Measurements from ENCODE around the gene C19orf25.

The C19orf25 gene

GRCh38 chr19:1487576-1488281 is 8.7 kb upstream of the C19orf25 start:
- DNase-seq (ENCODE audit: low spot score) = no peak
- ChIA-PET CTCF (no interaction called here), POLR2A (ENCODE audit: low non-redundant PET) (no interaction called here)
- no peak overlapping the region for H3K27ac ChIP-seq
- TF ChIP-seq, protein P1, sequence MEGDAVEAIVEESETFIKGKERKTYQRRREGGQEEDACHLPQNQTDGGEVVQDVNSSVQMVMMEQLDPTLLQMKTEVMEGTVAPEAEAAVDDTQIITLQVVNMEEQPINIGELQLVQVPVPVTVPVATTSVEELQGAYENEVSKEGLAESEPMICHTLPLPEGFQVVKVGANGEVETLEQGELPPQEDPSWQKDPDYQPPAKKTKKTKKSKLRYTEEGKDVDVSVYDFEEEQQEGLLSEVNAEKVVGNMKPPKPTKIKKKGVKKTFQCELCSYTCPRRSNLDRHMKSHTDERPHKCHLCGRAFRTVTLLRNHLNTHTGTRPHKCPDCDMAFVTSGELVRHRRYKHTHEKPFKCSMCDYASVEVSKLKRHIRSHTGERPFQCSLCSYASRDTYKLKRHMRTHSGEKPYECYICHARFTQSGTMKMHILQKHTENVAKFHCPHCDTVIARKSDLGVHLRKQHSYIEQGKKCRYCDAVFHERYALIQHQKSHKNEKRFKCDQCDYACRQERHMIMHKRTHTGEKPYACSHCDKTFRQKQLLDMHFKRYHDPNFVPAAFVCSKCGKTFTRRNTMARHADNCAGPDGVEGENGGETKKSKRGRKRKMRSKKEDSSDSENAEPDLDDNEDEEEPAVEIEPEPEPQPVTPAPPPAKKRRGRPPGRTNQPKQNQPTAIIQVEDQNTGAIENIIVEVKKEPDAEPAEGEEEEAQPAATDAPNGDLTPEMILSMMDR (conservative IDR thresholded peaks at IDR 0.05; ENCODE audit: low read depth) = no peak

- CTCF ChIA-PET = no interaction called here
- TF ChIP-seq, protein P1 (conservative IDR thresholded peaks at IDR 0.05; ENCODE audit: low read depth) = no peak
- POLR2A ChIA-PET (ENCODE audit: low non-redundant PET) = no interaction called here
- no peak for DNase-seq (ENCODE audit: low spot score)
- H3K27ac ChIP-seq = no peak overlapping the region
Observed at GRCh38 chr19:1486720-1487575, 7.9 kb upstream of the C19orf25 start.

- no peak overlapping the region for H3K27ac ChIP-seq
- DNase-seq (ENCODE audit: low spot score) = no peak
- TF ChIP-seq, protein P1 (conservative IDR thresholded peaks at IDR 0.05; ENCODE audit: low read depth) = no peak
- POLR2A ChIA-PET (ENCODE audit: low non-redundant PET) = no interaction called here
- CTCF ChIA-PET = no interaction called here
Observed at GRCh38 chr19:1483979-1484428, 5.0 kb upstream of the C19orf25 start.

DNA sequence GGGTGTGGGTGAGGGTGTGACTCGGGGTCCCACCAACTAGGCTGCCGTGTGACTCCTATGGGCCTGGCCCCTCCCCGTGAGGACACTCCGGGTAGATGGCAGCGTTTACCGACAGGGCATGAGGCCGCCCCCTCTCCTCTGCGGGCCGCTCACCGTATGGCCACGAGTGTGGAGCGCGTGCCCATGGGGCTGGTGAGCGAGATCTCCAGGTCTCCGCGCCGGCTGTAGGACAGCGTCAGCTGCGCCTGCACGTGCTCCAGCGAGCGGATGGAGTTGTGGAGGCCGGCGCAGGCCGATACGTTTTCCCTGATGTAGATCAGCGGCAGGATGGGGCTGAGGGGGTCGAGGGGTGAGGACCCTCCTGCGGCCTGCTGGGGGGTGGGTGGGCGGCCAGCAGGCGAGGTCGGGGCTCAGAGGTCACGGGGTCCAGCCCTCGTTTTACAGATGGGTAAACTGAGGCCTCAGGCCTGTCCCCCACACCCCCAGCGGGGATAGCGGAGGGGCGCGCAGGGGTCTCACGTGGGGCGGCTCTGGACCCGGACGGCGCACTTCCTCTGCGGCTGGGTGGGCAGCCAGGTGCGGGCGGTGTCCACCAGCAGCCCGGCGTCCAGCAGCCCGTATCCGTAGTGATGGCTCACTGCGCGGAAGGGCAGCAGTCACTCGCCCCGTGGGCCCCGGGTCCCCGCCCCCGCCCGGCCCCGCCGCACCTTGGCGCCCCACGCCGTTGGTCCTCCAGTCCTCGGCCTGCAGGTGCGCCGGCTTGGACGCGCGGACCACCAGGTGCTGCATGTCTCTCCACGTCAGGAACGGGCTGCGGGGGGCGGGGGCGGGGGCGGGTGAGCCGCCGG is 4.3 kb upstream of the C19orf25 start:
- H3K27ac ChIP-seq = no peak overlapping the region
- ChIA-PET CTCF (no interaction called here), POLR2A (ENCODE audit: low non-redundant PET) (no interaction called here)
- DNase-seq (ENCODE audit: low spot score) = no peak
- TF ChIP-seq, protein P1 (conservative IDR thresholded peaks at IDR 0.05; ENCODE audit: low read depth) = no peak

- POLR2A ChIA-PET (ENCODE audit: low non-redundant PET) = no interaction called here
- CTCF ChIA-PET = no interaction called here
- no peak for DNase-seq (ENCODE audit: low spot score)
- no peak overlapping the region for H3K27ac ChIP-seq
- TF ChIP-seq, protein P1 (conservative IDR thresholded peaks at IDR 0.05; ENCODE audit: low read depth) = no peak
Observed at GRCh38 chr19:1482361-1483130, 3.5 kb upstream of the C19orf25 start.
